HCT116 (cell line): ENCODE data around the gene LYSET. TPM values are rescaled to one million over a fixed set of nuclear protein-coding genes. Genes with fewer than 3 reads are reported as not detected.

Source experiments
- ATAC-seq: fragments of 200-7000 bp; cut with Tn5 transposase; 2 replicates; pipeline ENCODE4 v1.9.1; 2020; ENCODE audit warnings: mild to moderate bottlenecking, moderate library complexity
- BruUV-seq: library from RNA; stranded (reverse); fragments of 400-500 nt; replicated peaks from 2 replicates; lab custom pipeline; 2021; lab: Mats Ljungman, UMichigan
- CTCF ChIA-PET: fragments of 300-600 bp; sonication (Branson Sonifier 250); formaldehyde crosslinking; loops from one replicate; lab custom pipeline; 2021; ENCODE audit warnings: antibody characterized with exemption; lab: Charles Lee
- POLR2A ChIA-PET: fragments of 300-600, 350-600 bp; sonication (Branson Sonifier 250); formaldehyde crosslinking; loops from one replicate; lab custom pipeline; 2021; ENCODE audit warnings: antibody characterized with exemption; lab: Charles Lee
- RAD21 ChIA-PET, 2 experiments: fragments of 300-600 bp; sonication (Branson Sonifier 250); formaldehyde crosslinking; loops; one replicate each; lab custom pipeline; 2023; ENCODE audit warnings: low total read pairs in 2 of 2; ENCODE audit not compliant: uncharacterized antibody in 2 of 2, unreplicated experiment in 2 of 2, low non-redundant PET in 1 of 2; lab: Charles Lee
- DNase-seq: peaks from one replicate; pipeline ENCODE4 v3.0.0-alpha.2; 2010; ENCODE audit warnings: low read depth, low spot score
- H2AFZ ChIP-seq: fragments of 200-600 bp; shearing (Covaris generic), sonication (generic); 2 replicates; pipeline ENCODE4 v1.6.1; 2017; ENCODE audit warnings: low read depth, mixed run types, mixed read lengths, antibody characterized with exemption, low read length; ENCODE audit not compliant: poor library complexity, severe bottlenecking
- H3K27ac ChIP-seq: 2 replicates; pipeline ENCODE4 v1.5.1; 2012; ENCODE audit warnings: low read depth, low read length
- H3K27me3 ChIP-seq: fragments of 200-600 bp; sonication (generic); 2 replicates; pipeline ENCODE4 v1.6.1; 2016; ENCODE audit warnings: mixed run types, low read length, mixed read lengths; ENCODE audit not compliant: insufficient read depth
- H3K36me3 ChIP-seq, 2 experiments: fragments of 200-500 bp in 1 of 2; fragments of 200-600 bp in 1 of 2; sonication (Bioruptor generic) in 1 of 2; sonication (generic) in 1 of 2; 2 replicates each; pipeline versions ENCODE4 v1.5.1 to v1.6.1; 2014 to 2016; ENCODE audit warnings: low read length in 2 of 2, inconsistent platforms in 1 of 2, mixed read lengths in 1 of 2, mixed run types in 1 of 2; ENCODE audit not compliant: insufficient read depth in 2 of 2, control insufficient read depth in 1 of 2
- H3K4me1 ChIP-seq, 2 experiments: fragments of 200-600 bp in 1 of 2; sonication (generic) in 1 of 2; 2 replicates each; pipeline versions ENCODE4 v1.5.1 to v1.6.1; 2012 to 2017; ENCODE audit warnings: low read length in 2 of 2, inconsistent platforms in 1 of 2, mild to moderate bottlenecking in 1 of 2, mixed read lengths in 1 of 2, mixed run types in 1 of 2, moderate library complexity in 1 of 2; ENCODE audit not compliant: insufficient read depth in 2 of 2, control insufficient read depth in 1 of 2
- H3K4me2 ChIP-seq: fragments of 200-600 bp; sonication (generic); 2 replicates; pipeline ENCODE4 v1.6.1; 2017; ENCODE audit warnings: mixed run types, low read length, mixed read lengths
- H3K4me3 ChIP-seq, 2 experiments: fragments of 200-600 bp in 1 of 2; sonication (generic) in 1 of 2; replicated peaks in 1 of 2; 2 replicates each; pipeline ENCODE4 v1.5.1; 2011 to 2016; ENCODE audit warnings: low read length in 2 of 2, control low read depth in 1 of 2, low read depth in 1 of 2, mild to moderate bottlenecking in 1 of 2, mixed read lengths in 1 of 2, mixed run types in 1 of 2
- H3K79me2 ChIP-seq: fragments of 200-600 bp; sonication (generic); 2 replicates; pipeline ENCODE4 v1.6.1; 2017; ENCODE audit warnings: mild to moderate bottlenecking, mixed run types, low read length, moderate library complexity, mixed read lengths; ENCODE audit not compliant: insufficient read depth
- H3K9ac ChIP-seq: fragments of 200-600 bp; sonication (generic); 2 replicates; pipeline ENCODE4 v1.6.1; 2016; ENCODE audit warnings: low read length, mixed read lengths
- H3K9me2 ChIP-seq: fragments of 200-600 bp; sonication (generic), shearing (Covaris generic); 2 replicates; pipeline ENCODE4 v1.6.1; 2017; ENCODE audit warnings: mixed run types, mild to moderate bottlenecking, moderate library complexity; ENCODE audit not compliant: insufficient read depth
- H3K9me3 ChIP-seq, 2 experiments: fragments of 200-500 bp in 1 of 2; fragments of 200-600 bp in 1 of 2; sonication (Bioruptor generic) in 1 of 2; sonication (generic) in 1 of 2; 2 replicates each; pipeline ENCODE4 v1.6.1; 2014 to 2017; ENCODE audit warnings: low read length in 2 of 2, mixed read lengths in 2 of 2, inconsistent platforms in 1 of 2, low read depth in 1 of 2, mild to moderate bottlenecking in 1 of 2, mixed run types in 1 of 2, moderate library complexity in 1 of 2; ENCODE audit not compliant: control insufficient read depth in 1 of 2, insufficient read depth in 1 of 2
- H4K20me1 ChIP-seq: fragments of 200-600 bp; sonication (generic), shearing (Covaris generic); 2 replicates; pipeline ENCODE4 v1.6.1; 2017; ENCODE audit warnings: mixed run types, mild to moderate bottlenecking, moderate library complexity; ENCODE audit not compliant: insufficient read depth
- CEBPB ChIP-seq: IDR thresholded peaks from 2 replicates; pipeline ENCODE4 v1.6.1; 2012; ENCODE audit warnings: low read depth
- EGR1 ChIP-seq: IDR thresholded peaks from 2 replicates; pipeline ENCODE4 v1.6.1; 2012; ENCODE audit warnings: low read depth
- ELF1 ChIP-seq: IDR thresholded peaks from 2 replicates; pipeline ENCODE4 v1.6.1; 2012; ENCODE audit warnings: low read depth, borderline replicate concordance
- POLR2A ChIP-seq: IDR thresholded peaks from 2 replicates; pipeline ENCODE4 v1.7.0; 2011; ENCODE audit warnings: borderline replicate concordance; ENCODE audit not compliant: insufficient read depth, insufficient read length; ENCODE audit errors: extremely low read depth
- POLR2AphosphoS5 ChIP-seq: IDR thresholded peaks from 2 replicates; pipeline ENCODE4 v1.6.1; 2011; ENCODE audit warnings: mild to moderate bottlenecking, low read depth, low read length, moderate library complexity
- RAD21 ChIP-seq: IDR thresholded peaks from 2 replicates; pipeline ENCODE4 v1.6.1; 2012; ENCODE audit warnings: low read depth, mild to moderate bottlenecking
- SP1 ChIP-seq: IDR thresholded peaks from 2 replicates; pipeline ENCODE4 v1.6.1; 2012; ENCODE audit warnings: low read depth
- SRF ChIP-seq: IDR thresholded peaks from 2 replicates; pipeline ENCODE4 v1.6.1; 2012; ENCODE audit warnings: low read depth
- TCF7L2 ChIP-seq: IDR thresholded peaks from 2 replicates; pipeline ENCODE4 v1.7.0; 2011; ENCODE audit warnings: borderline replicate concordance, inconsistent platforms; ENCODE audit not compliant: insufficient read depth, insufficient read length; ENCODE audit errors: extremely low read depth
- YY1 ChIP-seq: IDR thresholded peaks from 2 replicates; pipeline ENCODE4 v1.6.1; 2011; ENCODE audit warnings: low read length, low read depth, moderate library complexity, mild to moderate bottlenecking; ENCODE audit not compliant: insufficient replicate concordance; ENCODE audit errors: extremely low read depth
- intact Hi-C: fragments of 100-400 bp; cut with micrococcal nuclease; formaldehyde crosslinking; loops from 2 replicates; pipeline ENCODE4 v1.10.0; 2022
- total RNA-seq: library from RNA; stranded (reverse); gene quantifications from one replicate; pipeline ENCODE4 v1.2.1, GENCODE V29; 2021; ENCODE audit not compliant: unreplicated experiment
- TF ChIP-seq, protein P1 (sequence below): IDR thresholded peaks from 2 replicates; pipeline ENCODE4 v1.6.1; 2011; ENCODE audit warnings: mild to moderate bottlenecking, low read length, moderate library complexity; ENCODE audit not compliant: insufficient replicate concordance; ENCODE audit errors: extremely low read depth
- TF ChIP-seq, protein P2 (sequence below): IDR thresholded peaks from 2 replicates; pipeline ENCODE4 v1.6.1; 2012; ENCODE audit warnings: low read depth
- TF ChIP-seq, protein P3 (sequence below), 3 experiments: fragments of 200-600 bp in 1 of 3; sonication (generic) in 1 of 3; IDR thresholded peaks in 2 of 3; conservative IDR thresholded peaks in 1 of 3; 2 replicates each; pipeline ENCODE4 v1.5.1; 2012 to 2017; ENCODE audit warnings: low read depth in 2 of 3, low read length in 2 of 3, antibody characterized with exemption in 1 of 3, borderline replicate concordance in 1 of 3, control low read depth in 1 of 3, mild to moderate bottlenecking in 1 of 3, mixed read lengths in 1 of 3, mixed run types in 1 of 3, moderate library complexity in 1 of 3; ENCODE audit not compliant: insufficient read depth in 1 of 3

LYSET gene
- total RNA-seq, 1 experiment from 2014 or later, result 19.5 TPM

DNA sequence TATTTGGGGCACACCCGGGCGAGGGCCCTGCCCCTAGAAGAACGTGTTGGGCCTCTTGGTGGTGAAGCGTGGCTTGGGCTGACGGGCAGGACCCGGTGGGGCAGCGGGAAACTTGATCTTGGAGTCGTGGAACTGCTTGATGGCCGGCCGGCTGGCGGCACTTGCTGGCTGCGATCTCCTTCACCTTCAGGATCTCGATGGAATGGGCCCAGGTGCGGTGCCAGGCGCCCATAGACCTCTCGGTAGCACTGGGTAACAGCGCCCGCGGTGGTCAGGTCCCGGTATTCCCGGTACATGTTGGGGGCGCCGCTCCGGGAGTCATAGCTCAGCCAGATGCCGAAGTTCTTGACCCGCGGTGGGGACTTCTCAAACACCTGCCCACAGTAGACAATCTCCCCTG is 38.4 kb downstream of the LYSET start:
- Histone ChIP-seq H3K4me2 (no peak overlapping the region), H3K27me3 (no peaks in the 10 kb centered on the region), H4K20me1 (no peaks in the 10 kb centered on the region), H3K27ac (no peak overlapping the region), H3K9ac (no peak overlapping the region), H3K4me3 (no peak overlapping the region), H3K9me2 (no peaks in the 10 kb centered on the region), H3K36me3 (peaks cover 10 to 25% of the 10 kb centered on the region in 2 experiments; a peak in 3 of 4 replicates), H2AFZ (no peak overlapping the region), H3K9me3 (no peaks in the 10 kb centered on the region), H3K4me1 (no peaks in the 10 kb centered on the region), H3K79me2 (no peaks in the 10 kb centered on the region)
- intact Hi-C loops, result no loop called here
- ChIA-PET CTCF (no interaction called here), POLR2A (no interaction called here), RAD21 (no interaction called here)
- TF ChIP-seq CEBPB (no peak), YY1 (no peak), EGR1 (no peak), SP1 (no peak)
- ATAC-seq (no peak), DNase-seq (no peak)
- no TSS peak for BruUV-seq

DNA sequence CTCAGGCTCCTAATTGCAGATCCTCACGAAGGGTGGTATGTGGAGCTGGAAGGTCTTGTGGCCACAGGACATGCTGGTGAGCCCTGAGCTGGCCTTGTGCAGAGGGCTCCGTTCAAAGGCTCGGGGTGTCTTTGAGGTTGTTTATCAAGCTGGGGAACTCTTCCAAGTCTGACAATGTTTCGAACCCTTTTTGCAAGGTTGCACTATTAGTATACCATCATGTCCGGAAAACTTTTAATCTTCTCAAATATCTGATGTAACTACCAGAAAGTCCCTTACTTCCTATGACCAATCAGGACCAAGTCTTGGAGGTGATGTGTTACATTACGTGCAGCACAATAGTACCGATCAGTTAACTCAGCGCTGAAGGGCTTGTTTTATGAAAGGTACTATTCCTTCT is 43.4 kb downstream of the LYSET start:
- Histone ChIP-seq H3K27ac (no peak overlapping the region), H3K9me2 (no peaks in the 10 kb centered on the region), H3K79me2 (no peaks in the 10 kb centered on the region), H3K4me1 (no peaks in the 10 kb centered on the region), H4K20me1 (no peaks in the 10 kb centered on the region), H3K36me3 (peaks cover 8 to 17% of the 10 kb centered on the region in 2 experiments; a peak in 3 of 4 replicates), H3K9me3 (no peaks in the 10 kb centered on the region), H3K27me3 (no peaks in the 10 kb centered on the region), H3K4me2 (no peak overlapping the region), H2AFZ (no peak overlapping the region), H3K4me3 (no peak overlapping the region), H3K9ac (no peak overlapping the region)
- BruUV-seq, result no TSS peak
- CTCF ChIA-PET, result no interaction called here
- POLR2A ChIA-PET, result no interaction called here
- RAD21 ChIA-PET, result no interaction called here
- no peak for DNase-seq
- ATAC-seq, result no peak
- intact Hi-C loops, result no loop called here
- TF ChIP-seq ELF1 (no peak), SP1 (no peak), POLR2AphosphoS5 (no peak), RAD21 (no peak), SRF (no peak), TCF7L2 (no peak), YY1 (no peak), POLR2A (no peak)
- TF ChIP-seq, protein P1, sequence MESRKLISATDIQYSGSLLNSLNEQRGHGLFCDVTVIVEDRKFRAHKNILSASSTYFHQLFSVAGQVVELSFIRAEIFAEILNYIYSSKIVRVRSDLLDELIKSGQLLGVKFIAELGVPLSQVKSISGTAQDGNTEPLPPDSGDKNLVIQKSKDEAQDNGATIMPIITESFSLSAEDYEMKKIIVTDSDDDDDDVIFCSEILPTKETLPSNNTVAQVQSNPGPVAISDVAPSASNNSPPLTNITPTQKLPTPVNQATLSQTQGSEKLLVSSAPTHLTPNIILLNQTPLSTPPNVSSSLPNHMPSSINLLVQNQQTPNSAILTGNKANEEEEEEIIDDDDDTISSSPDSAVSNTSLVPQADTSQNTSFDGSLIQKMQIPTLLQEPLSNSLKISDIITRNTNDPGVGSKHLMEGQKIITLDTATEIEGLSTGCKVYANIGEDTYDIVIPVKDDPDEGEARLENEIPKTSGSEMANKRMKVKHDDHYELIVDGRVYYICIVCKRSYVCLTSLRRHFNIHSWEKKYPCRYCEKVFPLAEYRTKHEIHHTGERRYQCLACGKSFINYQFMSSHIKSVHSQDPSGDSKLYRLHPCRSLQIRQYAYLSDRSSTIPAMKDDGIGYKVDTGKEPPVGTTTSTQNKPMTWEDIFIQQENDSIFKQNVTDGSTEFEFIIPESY, result no peak
- TF ChIP-seq, protein P2, sequence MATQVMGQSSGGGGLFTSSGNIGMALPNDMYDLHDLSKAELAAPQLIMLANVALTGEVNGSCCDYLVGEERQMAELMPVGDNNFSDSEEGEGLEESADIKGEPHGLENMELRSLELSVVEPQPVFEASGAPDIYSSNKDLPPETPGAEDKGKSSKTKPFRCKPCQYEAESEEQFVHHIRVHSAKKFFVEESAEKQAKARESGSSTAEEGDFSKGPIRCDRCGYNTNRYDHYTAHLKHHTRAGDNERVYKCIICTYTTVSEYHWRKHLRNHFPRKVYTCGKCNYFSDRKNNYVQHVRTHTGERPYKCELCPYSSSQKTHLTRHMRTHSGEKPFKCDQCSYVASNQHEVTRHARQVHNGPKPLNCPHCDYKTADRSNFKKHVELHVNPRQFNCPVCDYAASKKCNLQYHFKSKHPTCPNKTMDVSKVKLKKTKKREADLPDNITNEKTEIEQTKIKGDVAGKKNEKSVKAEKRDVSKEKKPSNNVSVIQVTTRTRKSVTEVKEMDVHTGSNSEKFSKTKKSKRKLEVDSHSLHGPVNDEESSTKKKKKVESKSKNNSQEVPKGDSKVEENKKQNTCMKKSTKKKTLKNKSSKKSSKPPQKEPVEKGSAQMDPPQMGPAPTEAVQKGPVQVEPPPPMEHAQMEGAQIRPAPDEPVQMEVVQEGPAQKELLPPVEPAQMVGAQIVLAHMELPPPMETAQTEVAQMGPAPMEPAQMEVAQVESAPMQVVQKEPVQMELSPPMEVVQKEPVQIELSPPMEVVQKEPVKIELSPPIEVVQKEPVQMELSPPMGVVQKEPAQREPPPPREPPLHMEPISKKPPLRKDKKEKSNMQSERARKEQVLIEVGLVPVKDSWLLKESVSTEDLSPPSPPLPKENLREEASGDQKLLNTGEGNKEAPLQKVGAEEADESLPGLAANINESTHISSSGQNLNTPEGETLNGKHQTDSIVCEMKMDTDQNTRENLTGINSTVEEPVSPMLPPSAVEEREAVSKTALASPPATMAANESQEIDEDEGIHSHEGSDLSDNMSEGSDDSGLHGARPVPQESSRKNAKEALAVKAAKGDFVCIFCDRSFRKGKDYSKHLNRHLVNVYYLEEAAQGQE, result no peak
- TF ChIP-seq, protein P3, sequence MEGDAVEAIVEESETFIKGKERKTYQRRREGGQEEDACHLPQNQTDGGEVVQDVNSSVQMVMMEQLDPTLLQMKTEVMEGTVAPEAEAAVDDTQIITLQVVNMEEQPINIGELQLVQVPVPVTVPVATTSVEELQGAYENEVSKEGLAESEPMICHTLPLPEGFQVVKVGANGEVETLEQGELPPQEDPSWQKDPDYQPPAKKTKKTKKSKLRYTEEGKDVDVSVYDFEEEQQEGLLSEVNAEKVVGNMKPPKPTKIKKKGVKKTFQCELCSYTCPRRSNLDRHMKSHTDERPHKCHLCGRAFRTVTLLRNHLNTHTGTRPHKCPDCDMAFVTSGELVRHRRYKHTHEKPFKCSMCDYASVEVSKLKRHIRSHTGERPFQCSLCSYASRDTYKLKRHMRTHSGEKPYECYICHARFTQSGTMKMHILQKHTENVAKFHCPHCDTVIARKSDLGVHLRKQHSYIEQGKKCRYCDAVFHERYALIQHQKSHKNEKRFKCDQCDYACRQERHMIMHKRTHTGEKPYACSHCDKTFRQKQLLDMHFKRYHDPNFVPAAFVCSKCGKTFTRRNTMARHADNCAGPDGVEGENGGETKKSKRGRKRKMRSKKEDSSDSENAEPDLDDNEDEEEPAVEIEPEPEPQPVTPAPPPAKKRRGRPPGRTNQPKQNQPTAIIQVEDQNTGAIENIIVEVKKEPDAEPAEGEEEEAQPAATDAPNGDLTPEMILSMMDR (IDR thresholded peaks at IDR 0.05 in 2 of 3, conservative IDR thresholded peaks at IDR 0.05 in 1 of 3; ENCODE audit: borderline replicate concordance in 1 of 3, insufficient read depth in 1 of 3, low read depth in 2 of 3, low read length in 2 of 3), result no peak
